Erythroblast (primary cell): ENCODE measurements around the gene PLA2G1B.
"Not testable (repeated sequence)": the region's sequence is repeated elsewhere in the genome, so short reads cannot be mapped to it uniquely, and the experiment has no call there.

Experiments
- GATA1 ChIP-seq: IDR thresholded peaks from 2 replicates; pipeline ENCODE4 v1.6.1; 2011; ENCODE audit warnings: low read depth, mild to moderate bottlenecking, control low read depth, low read length, moderate library complexity
- POLR2A ChIP-seq: IDR thresholded peaks from 2 replicates; pipeline ENCODE4 v1.6.1; 2011; ENCODE audit warnings: mild to moderate bottlenecking, low read length

- TF ChIP-seq POLR2A, GATA1: not testable (repeated sequence)
Observed at GRCh38 chr12:120336392-120336791, 8.8 kb upstream of the PLA2G1B start.
